HCT116 (cell line): ENCODE data around the gene FHIT. TPM values are rescaled to one million over a fixed set of nuclear protein-coding genes. Genes with fewer than 3 reads are reported as not detected.

Source experiments
- ATAC-seq: fragments of 200-7000 bp; cut with Tn5 transposase; 2 replicates; pipeline ENCODE4 v1.9.1; 2020; ENCODE audit warnings: mild to moderate bottlenecking, moderate library complexity
- BruUV-seq: library from RNA; stranded (reverse); fragments of 400-500 nt; replicated peaks from 2 replicates; lab custom pipeline; 2021; lab: Mats Ljungman, UMichigan
- CTCF ChIA-PET: fragments of 300-600 bp; sonication (Branson Sonifier 250); formaldehyde crosslinking; loops from one replicate; lab custom pipeline; 2021; ENCODE audit warnings: antibody characterized with exemption; lab: Charles Lee
- POLR2A ChIA-PET: fragments of 300-600, 350-600 bp; sonication (Branson Sonifier 250); formaldehyde crosslinking; loops from one replicate; lab custom pipeline; 2021; ENCODE audit warnings: antibody characterized with exemption; lab: Charles Lee
- RAD21 ChIA-PET, 2 experiments: fragments of 300-600 bp; sonication (Branson Sonifier 250); formaldehyde crosslinking; loops; one replicate each; lab custom pipeline; 2023; ENCODE audit warnings: low total read pairs in 2 of 2; ENCODE audit not compliant: uncharacterized antibody in 2 of 2, unreplicated experiment in 2 of 2, low non-redundant PET in 1 of 2; lab: Charles Lee
- DNase-seq: peaks from one replicate; pipeline ENCODE4 v3.0.0-alpha.2; 2010; ENCODE audit warnings: low read depth, low spot score
- H2AFZ ChIP-seq: fragments of 200-600 bp; shearing (Covaris generic), sonication (generic); 2 replicates; pipeline ENCODE4 v1.6.1; 2017; ENCODE audit warnings: low read depth, mixed run types, mixed read lengths, antibody characterized with exemption, low read length; ENCODE audit not compliant: poor library complexity, severe bottlenecking
- H3K27ac ChIP-seq: 2 replicates; pipeline ENCODE4 v1.5.1; 2012; ENCODE audit warnings: low read depth, low read length
- H3K27me3 ChIP-seq: fragments of 200-600 bp; sonication (generic); 2 replicates; pipeline ENCODE4 v1.6.1; 2016; ENCODE audit warnings: mixed run types, low read length, mixed read lengths; ENCODE audit not compliant: insufficient read depth
- H3K36me3 ChIP-seq, 2 experiments: fragments of 200-500 bp in 1 of 2; fragments of 200-600 bp in 1 of 2; sonication (Bioruptor generic) in 1 of 2; sonication (generic) in 1 of 2; 2 replicates each; pipeline versions ENCODE4 v1.5.1 to v1.6.1; 2014 to 2016; ENCODE audit warnings: low read length in 2 of 2, inconsistent platforms in 1 of 2, mixed read lengths in 1 of 2, mixed run types in 1 of 2; ENCODE audit not compliant: insufficient read depth in 2 of 2, control insufficient read depth in 1 of 2
- H3K4me1 ChIP-seq, 2 experiments: fragments of 200-600 bp in 1 of 2; sonication (generic) in 1 of 2; 2 replicates each; pipeline versions ENCODE4 v1.5.1 to v1.6.1; 2012 to 2017; ENCODE audit warnings: low read length in 2 of 2, inconsistent platforms in 1 of 2, mild to moderate bottlenecking in 1 of 2, mixed read lengths in 1 of 2, mixed run types in 1 of 2, moderate library complexity in 1 of 2; ENCODE audit not compliant: insufficient read depth in 2 of 2, control insufficient read depth in 1 of 2
- H3K4me2 ChIP-seq: fragments of 200-600 bp; sonication (generic); 2 replicates; pipeline ENCODE4 v1.6.1; 2017; ENCODE audit warnings: mixed run types, low read length, mixed read lengths
- H3K4me3 ChIP-seq, 2 experiments: fragments of 200-600 bp in 1 of 2; sonication (generic) in 1 of 2; replicated peaks in 1 of 2; 2 replicates each; pipeline ENCODE4 v1.5.1; 2011 to 2016; ENCODE audit warnings: low read length in 2 of 2, control low read depth in 1 of 2, low read depth in 1 of 2, mild to moderate bottlenecking in 1 of 2, mixed read lengths in 1 of 2, mixed run types in 1 of 2
- H3K79me2 ChIP-seq: fragments of 200-600 bp; sonication (generic); 2 replicates; pipeline ENCODE4 v1.6.1; 2017; ENCODE audit warnings: mild to moderate bottlenecking, mixed run types, low read length, moderate library complexity, mixed read lengths; ENCODE audit not compliant: insufficient read depth
- H3K9ac ChIP-seq: fragments of 200-600 bp; sonication (generic); 2 replicates; pipeline ENCODE4 v1.6.1; 2016; ENCODE audit warnings: low read length, mixed read lengths
- H3K9me2 ChIP-seq: fragments of 200-600 bp; sonication (generic), shearing (Covaris generic); 2 replicates; pipeline ENCODE4 v1.6.1; 2017; ENCODE audit warnings: mixed run types, mild to moderate bottlenecking, moderate library complexity; ENCODE audit not compliant: insufficient read depth
- H3K9me3 ChIP-seq, 2 experiments: fragments of 200-500 bp in 1 of 2; fragments of 200-600 bp in 1 of 2; sonication (Bioruptor generic) in 1 of 2; sonication (generic) in 1 of 2; 2 replicates each; pipeline ENCODE4 v1.6.1; 2014 to 2017; ENCODE audit warnings: low read length in 2 of 2, mixed read lengths in 2 of 2, inconsistent platforms in 1 of 2, low read depth in 1 of 2, mild to moderate bottlenecking in 1 of 2, mixed run types in 1 of 2, moderate library complexity in 1 of 2; ENCODE audit not compliant: control insufficient read depth in 1 of 2, insufficient read depth in 1 of 2
- H4K20me1 ChIP-seq: fragments of 200-600 bp; sonication (generic), shearing (Covaris generic); 2 replicates; pipeline ENCODE4 v1.6.1; 2017; ENCODE audit warnings: mixed run types, mild to moderate bottlenecking, moderate library complexity; ENCODE audit not compliant: insufficient read depth
- CBX3 ChIP-seq: IDR thresholded peaks from 2 replicates; pipeline ENCODE4 v1.6.1; 2012; ENCODE audit warnings: low read depth
- JUND ChIP-seq: IDR thresholded peaks from 2 replicates; pipeline ENCODE4 v1.6.1; 2012
- SIN3A ChIP-seq: IDR thresholded peaks from 2 replicates; pipeline ENCODE4 v1.6.1; 2012; ENCODE audit warnings: low read depth
- TCF7L2 ChIP-seq: IDR thresholded peaks from 2 replicates; pipeline ENCODE4 v1.7.0; 2011; ENCODE audit warnings: borderline replicate concordance, inconsistent platforms; ENCODE audit not compliant: insufficient read depth, insufficient read length; ENCODE audit errors: extremely low read depth
- YY1 ChIP-seq: IDR thresholded peaks from 2 replicates; pipeline ENCODE4 v1.6.1; 2011; ENCODE audit warnings: low read length, low read depth, moderate library complexity, mild to moderate bottlenecking; ENCODE audit not compliant: insufficient replicate concordance; ENCODE audit errors: extremely low read depth
- ZNF274 ChIP-seq: fragments of 200-500 bp; sonication (Bioruptor generic); IDR thresholded peaks from 2 replicates; pipeline ENCODE4 v1.6.1; 2014; ENCODE audit warnings: mild to moderate bottlenecking, low read depth, low read length, inconsistent platforms
- intact Hi-C: fragments of 100-400 bp; cut with micrococcal nuclease; formaldehyde crosslinking; loops from 2 replicates; pipeline ENCODE4 v1.10.0; 2022
- total RNA-seq: library from RNA; stranded (reverse); gene quantifications from one replicate; pipeline ENCODE4 v1.2.1, GENCODE V29; 2021; ENCODE audit not compliant: unreplicated experiment
- TF ChIP-seq, protein P1 (sequence below): IDR thresholded peaks from 2 replicates; pipeline ENCODE4 v1.6.1; 2012
- TF ChIP-seq, protein P2 (sequence below), 3 experiments: fragments of 200-600 bp in 1 of 3; sonication (generic) in 1 of 3; IDR thresholded peaks in 2 of 3; conservative IDR thresholded peaks in 1 of 3; 2 replicates each; pipeline ENCODE4 v1.5.1; 2012 to 2017; ENCODE audit warnings: low read depth in 2 of 3, low read length in 2 of 3, antibody characterized with exemption in 1 of 3, borderline replicate concordance in 1 of 3, control low read depth in 1 of 3, mild to moderate bottlenecking in 1 of 3, mixed read lengths in 1 of 3, mixed run types in 1 of 3, moderate library complexity in 1 of 3; ENCODE audit not compliant: insufficient read depth in 1 of 3

The FHIT gene
- total RNA-seq, 1 experiment from 2014 or later = 20.1 TPM

DNA sequence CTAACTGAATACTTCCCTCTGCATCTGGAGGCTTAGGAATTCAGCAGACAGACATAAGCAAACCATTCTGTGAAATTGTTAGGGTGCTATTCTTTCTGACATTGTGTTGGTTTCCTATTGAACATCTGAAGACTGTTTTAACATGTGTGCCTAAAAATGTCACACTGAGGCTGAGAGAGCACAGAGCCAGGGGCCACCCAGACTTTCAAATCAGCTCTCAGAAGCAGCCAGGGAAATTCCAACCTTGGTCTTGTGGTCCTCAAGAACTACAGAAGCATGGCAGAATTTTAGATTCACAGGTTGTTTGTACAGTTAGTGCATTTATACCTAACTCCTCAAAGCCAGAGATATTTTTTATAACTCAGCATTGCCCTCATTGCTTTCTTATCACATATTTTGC lies 1272.3 kb downstream of the FHIT start:
- ATAC-seq = no peak
- no TSS peak for BruUV-seq
- CTCF ChIA-PET = no interaction called here

DNA sequence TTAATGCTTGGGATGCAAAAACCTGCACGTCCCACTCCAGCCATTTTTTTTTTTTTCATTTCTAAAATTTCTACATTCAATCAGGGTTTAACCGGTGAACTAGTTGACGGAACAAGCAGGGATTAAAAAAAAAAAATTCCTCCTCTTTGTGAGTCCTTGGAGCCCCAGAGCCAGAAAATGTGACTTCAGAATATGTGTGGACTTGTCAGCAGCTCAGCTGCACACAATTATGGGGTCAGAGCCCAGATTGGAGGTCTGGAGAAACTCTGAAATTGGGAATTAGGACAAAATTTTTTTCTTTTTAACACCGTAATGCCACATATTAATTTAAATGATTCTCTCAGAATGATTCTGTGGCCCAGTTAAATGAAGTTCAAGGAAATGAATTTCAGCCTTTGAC lies 1280.5 kb downstream of the FHIT start:
- POLR2A ChIA-PET = no interaction called here
- Histone ChIP-seq H3K36me3 (no peaks in the 10 kb centered on the region), H2AFZ (no peak overlapping the region), H3K27ac (no peak overlapping the region), H3K9me2 (no peaks in the 10 kb centered on the region), H3K9me3 (no peaks in the 10 kb centered on the region), H3K4me3 (no peak overlapping the region), H3K79me2 (no peaks in the 10 kb centered on the region), H4K20me1 (no peaks in the 10 kb centered on the region), H3K4me2 (no peak overlapping the region), H3K4me1 (no peaks in the 10 kb centered on the region), H3K27me3 (peaks cover 4% of the 10 kb centered on the region; the same call in 1 of the 2 replicates), H3K9ac (no peak overlapping the region)
- CTCF ChIA-PET = no interaction called here
- RAD21 ChIA-PET = no interaction called here
- TF ChIP-seq JUND (no peak), SIN3A (no peak), CBX3 (no peak), TCF7L2 (no peak), YY1 (no peak)
- TF ChIP-seq, protein P1, sequence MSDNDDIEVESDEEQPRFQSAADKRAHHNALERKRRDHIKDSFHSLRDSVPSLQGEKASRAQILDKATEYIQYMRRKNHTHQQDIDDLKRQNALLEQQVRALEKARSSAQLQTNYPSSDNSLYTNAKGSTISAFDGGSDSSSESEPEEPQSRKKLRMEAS = no peak
- ATAC-seq (no peak), DNase-seq (no peak)
- BruUV-seq = no TSS peak
- intact Hi-C loops = no loop called here

More for the DNA sequence above, 1272.3 kb downstream of the FHIT start:
- no peak for DNase-seq
- Histone ChIP-seq H3K79me2 (no peaks in the 10 kb centered on the region), H3K9me2 (no peaks in the 10 kb centered on the region), H3K4me2 (no peak overlapping the region), H3K27me3 (no peaks in the 10 kb centered on the region; the same call in 1 of the 2 replicates), H3K4me3 (no peak overlapping the region), H3K4me1 (no peaks in the 10 kb centered on the region), H3K27ac (no peak overlapping the region), H3K9ac (no peak overlapping the region), H3K36me3 (no peaks in the 10 kb centered on the region), H2AFZ (no peak overlapping the region), H3K9me3 (no peaks in the 10 kb centered on the region), H4K20me1 (no peaks in the 10 kb centered on the region)
- no peak for TF ChIP-seq JUND
- TF ChIP-seq, protein P1 = no peak
- TF ChIP-seq ZNF274 = no peak
- TF ChIP-seq TCF7L2 = no peak
- TF ChIP-seq, protein P2, sequence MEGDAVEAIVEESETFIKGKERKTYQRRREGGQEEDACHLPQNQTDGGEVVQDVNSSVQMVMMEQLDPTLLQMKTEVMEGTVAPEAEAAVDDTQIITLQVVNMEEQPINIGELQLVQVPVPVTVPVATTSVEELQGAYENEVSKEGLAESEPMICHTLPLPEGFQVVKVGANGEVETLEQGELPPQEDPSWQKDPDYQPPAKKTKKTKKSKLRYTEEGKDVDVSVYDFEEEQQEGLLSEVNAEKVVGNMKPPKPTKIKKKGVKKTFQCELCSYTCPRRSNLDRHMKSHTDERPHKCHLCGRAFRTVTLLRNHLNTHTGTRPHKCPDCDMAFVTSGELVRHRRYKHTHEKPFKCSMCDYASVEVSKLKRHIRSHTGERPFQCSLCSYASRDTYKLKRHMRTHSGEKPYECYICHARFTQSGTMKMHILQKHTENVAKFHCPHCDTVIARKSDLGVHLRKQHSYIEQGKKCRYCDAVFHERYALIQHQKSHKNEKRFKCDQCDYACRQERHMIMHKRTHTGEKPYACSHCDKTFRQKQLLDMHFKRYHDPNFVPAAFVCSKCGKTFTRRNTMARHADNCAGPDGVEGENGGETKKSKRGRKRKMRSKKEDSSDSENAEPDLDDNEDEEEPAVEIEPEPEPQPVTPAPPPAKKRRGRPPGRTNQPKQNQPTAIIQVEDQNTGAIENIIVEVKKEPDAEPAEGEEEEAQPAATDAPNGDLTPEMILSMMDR (IDR thresholded peaks at IDR 0.05 in 2 of 3, conservative IDR thresholded peaks at IDR 0.05 in 1 of 3; ENCODE audit: borderline replicate concordance in 1 of 3, insufficient read depth in 1 of 3, low read depth in 2 of 3, low read length in 2 of 3) = no peak
- ChIA-PET RAD21 (no interaction called here), POLR2A (no interaction called here)
- intact Hi-C loops = no loop called here
